ENCODE data around the gene STRIP2. TPM values are rescaled to one million over a fixed set of nuclear protein-coding genes. Genes with fewer than 3 reads are reported as not detected.

Gene STRIP2
- total and polyA plus RNA-seq, 2 experiments from 2014 or later = 0.83 to 1.1 TPM

- Histone ChIP-seq H3K4me1 (ENCODE audit: insufficient read depth) (no peaks in the 10 kb centered on the region), H3K79me2 (no peaks in the 10 kb centered on the region), H3K36me3 (replicated peaks; ENCODE audit: insufficient read depth, low read depth) (no peaks in the 10 kb centered on the region), H2AFZ (no peak overlapping the region), H3K4me2 (no peak overlapping the region), H3K27ac (no peak overlapping the region), H3K27me3 (no peaks in the 10 kb centered on the region), H3K9me3 (ENCODE audit: low read depth) (no peaks in the 10 kb centered on the region), H4K20me1 (ENCODE audit: insufficient read depth, poor library complexity, severe bottlenecking) (no peaks in the 10 kb centered on the region), H3K4me3 (no peak overlapping the region), H3K9me2 (replicated peaks; ENCODE audit: insufficient read depth) (no peaks in the 10 kb centered on the region)
- 97% methylated on average over 4 of the region's 4 CpGs for WGBS (ENCODE audit: low lambda C conversion rate, missing lambda C conversion rate)
- no peak for TF ChIP-seq EZH2phosphoT487 (IDR thresholded peaks at IDR 0.05; ENCODE audit: low read depth, severe bottlenecking, unreplicated experiment)
- no peak for TF ChIP-seq EZH2 (IDR thresholded peaks at IDR 0.05; ENCODE audit: borderline replicate concordance)
- no peak for TF ChIP-seq CTCF (IDR thresholded peaks at IDR 0.05; ENCODE audit: poor library complexity)
- no peak for DNase-seq (ENCODE audit: low spot score)
Measured at GRCh38 chr7:129412501-129412900, 21.7 kb upstream of the STRIP2 start.

GRCh38 chr7:129417073-129417472 is 17.2 kb upstream of the STRIP2 start:
- Histone ChIP-seq H3K4me2 (no peak overlapping the region), H3K27me3 (no peaks in the 10 kb centered on the region), H2AFZ (no peak overlapping the region), H3K9me2 (replicated peaks; ENCODE audit: insufficient read depth) (no peaks in the 10 kb centered on the region), H3K36me3 (replicated peaks; ENCODE audit: insufficient read depth, low read depth) (no peaks in the 10 kb centered on the region), H3K27ac (no peak overlapping the region), H3K4me1 (ENCODE audit: insufficient read depth) (no peaks in the 10 kb centered on the region), H3K4me3 (no peak overlapping the region), H3K79me2 (no peaks in the 10 kb centered on the region), H3K9me3 (ENCODE audit: low read depth) (no peaks in the 10 kb centered on the region), H4K20me1 (ENCODE audit: insufficient read depth, poor library complexity, severe bottlenecking) (no peaks in the 10 kb centered on the region)
- TF ChIP-seq EZH2 (IDR thresholded peaks at IDR 0.05; ENCODE audit: borderline replicate concordance) (no peak), EZH2phosphoT487 (IDR thresholded peaks at IDR 0.05; ENCODE audit: low read depth, severe bottlenecking, unreplicated experiment) (no peak), CTCF (IDR thresholded peaks at IDR 0.05; ENCODE audit: poor library complexity) (no peak)
- no peak for DNase-seq (ENCODE audit: low spot score)
- 89% methylated on average over 5 of the region's 5 CpGs for WGBS (ENCODE audit: low lambda C conversion rate, missing lambda C conversion rate)

GRCh38 chr7:129421717-129422250 is 12.4 kb upstream of the STRIP2 start:
- no peak overlapping the region for H3K4me2 ChIP-seq
- no peaks in the 10 kb centered on the region for H3K36me3 ChIP-seq (replicated peaks; ENCODE audit: insufficient read depth, low read depth)
- H3K4me3 ChIP-seq = no peak overlapping the region
- TF ChIP-seq CTCF (IDR thresholded peaks at IDR 0.05; ENCODE audit: poor library complexity) (no peak), EZH2 (IDR thresholded peaks at IDR 0.05; ENCODE audit: borderline replicate concordance) (no peak), EZH2phosphoT487 (IDR thresholded peaks at IDR 0.05; ENCODE audit: low read depth, severe bottlenecking, unreplicated experiment) (no peak)
- H3K27ac ChIP-seq = no peak overlapping the region
- 89% methylated on average over 2 of the region's 2 CpGs for WGBS (ENCODE audit: low lambda C conversion rate, missing lambda C conversion rate)
- no peaks in the 10 kb centered on the region for H4K20me1 ChIP-seq (ENCODE audit: insufficient read depth, poor library complexity, severe bottlenecking)
- no peaks in the 10 kb centered on the region for H3K9me2 ChIP-seq (replicated peaks; ENCODE audit: insufficient read depth)
- H2AFZ ChIP-seq = no peak overlapping the region
- no peak for DNase-seq (ENCODE audit: low spot score)
- no peaks in the 10 kb centered on the region for H3K27me3 ChIP-seq
- H3K79me2 ChIP-seq = no peaks in the 10 kb centered on the region
- H3K4me1 ChIP-seq (ENCODE audit: insufficient read depth) = no peaks in the 10 kb centered on the region
- H3K9me3 ChIP-seq (ENCODE audit: low read depth) = no peaks in the 10 kb centered on the region
